HG02610 (cell line): ENCODE data around the gene NTNG1.

ENCODE experiments used
- ATAC-seq: cut with Tn5 transposase; IDR thresholded peaks from one replicate; pipeline ENCODE4 v1.9.1; 2021; ENCODE audit warnings: mild to moderate bottlenecking, moderate library complexity; ENCODE audit not compliant: unreplicated experiment

NTNG1 gene

GRCh38 chr1:107326824-107327445 is 186.1 kb downstream of the NTNG1 start:
- no peak for ATAC-seq

- ATAC-seq: no peak
These were observed 186.6 kb downstream of the NTNG1 start for GRCh38 chr1:107327446-107327845.

- ATAC-seq: no peak
These were observed 187.2 kb downstream of the NTNG1 start for GRCh38 chr1:107328087-107328486.

GRCh38 chr1:107339775-107340174 is 198.9 kb downstream of the NTNG1 start:
- ATAC-seq: no peak

- ATAC-seq: no peak
These were observed 201.5 kb downstream of the NTNG1 start for GRCh38 chr1:107342316-107342715.

DNA sequence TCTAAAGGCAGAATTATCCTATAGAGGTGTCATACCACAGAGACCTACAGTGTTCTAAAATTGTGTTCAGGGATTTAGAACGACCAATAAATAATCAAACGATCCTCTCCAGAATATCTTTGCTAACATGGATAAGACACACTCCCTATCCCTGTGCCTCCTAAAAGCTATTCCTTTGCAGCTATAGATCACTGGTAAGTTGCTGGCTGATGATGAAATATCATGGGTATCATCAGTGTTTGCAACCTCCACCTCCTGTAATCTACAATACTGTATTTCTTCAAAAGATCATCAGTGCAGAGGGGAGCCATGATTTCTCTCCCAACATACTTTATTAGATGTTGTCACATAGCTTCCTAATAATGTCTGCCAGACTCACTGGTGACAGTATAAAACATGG is 201.9 kb downstream of the NTNG1 start:
- ATAC-seq: no peak

DNA sequence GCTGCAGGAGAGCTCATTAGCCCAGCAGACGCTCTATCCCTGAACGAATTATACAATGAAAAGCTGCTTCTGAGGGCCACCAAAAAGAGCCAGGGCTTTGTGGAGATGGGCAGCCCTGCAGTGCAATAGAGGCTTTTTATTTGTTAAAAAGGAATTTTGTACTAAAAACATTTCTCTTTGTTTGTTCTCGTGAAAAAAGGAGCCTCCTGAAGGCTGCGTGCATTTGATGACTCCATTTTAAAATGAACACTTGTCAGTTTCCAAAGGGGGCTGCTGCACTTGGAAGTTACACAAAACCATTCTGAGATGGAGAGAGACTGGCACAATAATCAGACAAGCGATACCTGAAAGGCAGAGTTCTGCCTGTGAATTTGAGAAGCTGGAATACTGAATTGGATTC is 202.8 kb downstream of the NTNG1 start:
- ATAC-seq: no peak

GRCh38 chr1:107344268-107344760 is 203.5 kb downstream of the NTNG1 start:
- no peak for ATAC-seq

DNA sequence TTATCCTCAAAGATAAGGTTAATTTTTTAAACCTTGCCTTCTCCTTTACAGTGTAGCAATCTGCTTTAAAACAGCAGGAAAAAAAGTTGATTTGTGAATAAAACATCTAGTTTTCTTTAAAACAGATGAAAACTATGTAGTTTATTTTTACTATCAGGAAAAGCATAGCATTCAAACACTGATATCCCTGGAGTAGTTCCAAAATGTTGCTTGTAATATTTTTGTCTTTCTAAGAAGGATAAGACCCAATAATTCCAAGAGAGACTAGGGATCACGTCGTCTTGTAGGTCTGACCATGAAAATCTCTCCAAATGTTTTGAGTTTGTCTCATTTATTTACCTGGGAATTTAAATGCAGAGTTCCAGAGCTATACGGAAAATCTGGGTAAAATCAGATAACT is 204.0 kb downstream of the NTNG1 start:
- ATAC-seq: no peak

GRCh38 chr1:107352850-107353249 is 212.0 kb downstream of the NTNG1 start:
- ATAC-seq: no peak

DNA sequence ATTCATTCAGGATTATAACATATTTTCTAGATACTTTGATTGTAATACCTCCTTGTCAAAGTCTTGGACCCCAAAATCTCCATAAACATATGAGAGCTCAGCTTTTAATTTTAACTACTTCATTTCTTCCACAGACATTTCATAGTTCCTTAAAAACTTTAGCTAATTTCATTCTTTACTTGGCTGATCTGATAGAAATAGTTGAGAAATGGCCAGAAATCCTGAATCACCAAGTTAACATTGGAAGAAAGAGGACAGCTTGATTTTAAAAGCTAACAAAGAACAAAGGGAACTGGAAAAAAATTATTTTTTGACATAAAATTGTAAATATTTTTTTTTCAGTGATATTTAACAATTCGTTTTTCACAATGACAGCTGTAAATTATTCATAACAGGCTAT is 216.5 kb downstream of the NTNG1 start:
- no peak for ATAC-seq

GRCh38 chr1:107358619-107359327 is 217.9 kb downstream of the NTNG1 start:
- no peak for ATAC-seq

DNA sequence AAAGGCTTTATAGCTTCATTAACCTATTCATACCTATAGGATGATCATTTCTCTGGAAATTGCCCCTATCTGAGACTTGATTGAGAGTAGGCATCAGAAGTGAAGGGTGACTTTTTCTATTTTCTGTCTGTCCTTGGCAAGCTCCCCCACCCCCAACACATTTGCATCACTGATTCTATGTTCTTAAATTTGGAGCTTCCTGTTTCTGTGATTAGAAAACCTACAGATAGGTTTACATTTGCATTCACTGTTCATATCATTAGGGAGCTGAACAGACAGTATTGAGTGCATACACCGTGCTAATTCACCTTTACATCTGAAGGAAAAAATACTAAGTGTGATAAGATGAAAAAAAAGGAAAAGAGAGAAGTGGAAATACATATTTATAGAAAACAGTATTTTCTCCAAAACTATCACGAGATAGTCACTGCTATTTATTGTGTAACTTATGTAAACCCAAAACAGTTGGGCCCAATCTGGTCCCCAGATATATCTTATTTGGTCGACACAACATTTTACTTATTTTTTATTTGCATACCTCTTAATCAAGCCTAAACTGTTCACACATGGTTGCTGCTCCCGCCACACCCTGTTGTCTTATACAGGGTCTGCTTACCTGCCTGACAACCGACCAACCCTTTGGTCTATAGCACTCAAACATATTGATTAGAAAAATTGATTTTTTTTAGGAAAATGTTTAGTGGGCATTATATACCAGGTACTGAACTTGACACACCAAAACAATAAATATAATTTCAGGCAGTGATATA is 218.8 kb downstream of the NTNG1 start:
- no peak for ATAC-seq

GRCh38 chr1:107362468-107363140 is 221.8 kb downstream of the NTNG1 start:
- no peak for ATAC-seq

GRCh38 chr1:107363154-107363553 is 222.3 kb downstream of the NTNG1 start:
- ATAC-seq: no peak

DNA sequence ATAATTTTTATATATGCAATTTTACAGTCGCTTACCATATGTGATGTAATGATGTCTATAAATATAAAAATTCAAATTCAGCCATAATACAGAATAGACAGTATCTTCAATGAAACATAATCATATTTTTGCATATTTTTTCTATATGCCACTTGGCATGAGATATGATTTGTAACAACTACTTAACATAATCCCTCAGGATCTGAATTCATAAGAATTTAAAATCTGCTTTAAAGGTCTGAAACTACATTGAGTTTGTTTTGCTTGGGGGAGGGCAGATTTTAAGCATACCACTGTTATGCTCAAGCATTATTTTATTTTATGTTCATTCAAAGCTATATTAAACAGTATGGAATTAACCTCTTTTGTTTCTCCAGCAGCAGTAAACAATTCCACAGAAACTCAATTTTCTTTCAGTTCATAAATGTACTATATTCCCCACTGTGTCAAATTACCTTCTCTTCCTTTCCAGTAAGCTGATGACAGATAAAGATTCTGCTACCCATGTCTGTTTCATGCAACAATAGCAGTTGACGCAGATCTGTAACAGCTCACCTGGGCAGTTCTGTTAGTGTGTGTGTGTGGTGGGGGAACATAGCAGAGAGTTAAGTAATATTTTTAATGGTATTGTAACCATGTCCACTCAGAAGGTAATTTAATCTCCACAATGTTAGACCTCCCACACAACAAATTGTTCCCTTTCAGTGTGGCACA is 224.8 kb downstream of the NTNG1 start:
- ATAC-seq: no peak

DNA sequence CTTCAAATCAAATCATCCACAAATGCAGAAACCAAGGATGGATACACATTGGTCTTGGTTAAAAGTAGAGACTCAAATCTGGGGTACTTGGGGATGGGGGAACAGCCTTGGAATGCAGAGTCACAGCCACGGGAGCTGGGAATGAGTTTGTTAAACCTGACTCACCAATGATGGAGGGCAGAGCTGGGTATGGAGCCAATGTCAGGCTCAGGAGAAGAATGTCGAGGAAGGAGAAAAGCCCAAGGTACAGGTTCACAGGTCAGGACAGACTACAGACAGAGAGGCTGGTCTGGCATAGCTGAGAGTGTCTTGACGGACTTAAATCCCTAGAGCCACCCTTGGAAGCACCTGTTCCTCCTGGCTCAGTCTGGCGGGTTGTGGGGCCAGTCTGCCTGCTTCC is 237.6 kb downstream of the NTNG1 start:
- ATAC-seq: no peak

DNA sequence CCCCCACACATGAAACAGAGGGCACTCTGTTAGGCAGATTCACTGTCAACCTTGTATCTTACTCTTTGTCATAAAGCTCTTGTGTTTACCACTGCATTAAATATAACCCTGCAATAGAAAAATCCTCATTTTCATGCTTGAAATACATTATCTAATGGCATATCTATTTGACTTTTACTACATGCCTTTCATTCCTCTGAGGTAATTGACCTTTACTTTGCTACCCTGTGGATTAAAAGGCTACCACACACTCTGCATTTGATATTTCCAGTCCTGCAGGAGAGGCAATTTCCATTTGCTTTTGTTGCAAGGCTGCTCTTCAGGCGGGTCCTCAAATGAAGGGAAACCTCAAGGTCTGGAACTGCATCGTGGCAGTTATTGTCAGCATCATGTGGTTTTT is 238.0 kb downstream of the NTNG1 start:
- ATAC-seq: no peak

DNA sequence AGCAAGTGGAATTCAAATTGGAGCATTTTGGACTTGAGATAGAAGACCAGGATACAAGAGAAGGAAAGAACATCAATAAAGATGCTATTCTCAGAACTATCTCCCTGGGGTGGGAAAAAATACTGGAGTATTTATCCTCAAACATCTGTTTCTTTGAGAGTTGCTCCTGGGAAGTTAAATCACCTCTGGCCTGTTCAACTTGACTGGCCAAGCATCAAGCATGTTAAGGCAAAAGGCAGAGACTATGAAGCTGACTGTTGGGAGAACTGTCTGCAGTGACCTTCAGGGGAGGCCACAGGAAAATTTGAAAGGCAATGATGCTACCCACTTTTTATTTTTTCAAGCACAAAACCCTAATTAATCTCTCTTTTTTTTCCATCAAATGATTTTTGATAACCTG is 239.0 kb downstream of the NTNG1 start:
- no peak for ATAC-seq
